Vagina (tissue), 2 donors: Measurements from ENCODE around the gene CTPS2.

Experiments
- CTCF ChIP-seq, 3 experiments: fragments of 450-650 bp in 2 of 3; fragments of 200-600 bp in 1 of 3; sonication (generic) in 1 of 3; IDR thresholded peaks; one replicate each; pipeline ENCODE4 v1.5.1; 2017 to 2019; ENCODE audit warnings: antibody characterized with exemption in 3 of 3, mild to moderate bottlenecking in 2 of 3, moderate library complexity in 2 of 3
- POLR2A ChIP-seq, 2 donors: fragments of 450-650 bp; IDR thresholded peaks; one replicate each; pipeline ENCODE4 v1.6.1; 2017; ENCODE audit warnings: antibody characterized with exemption in 2 of 2, mild to moderate bottlenecking in 2 of 2, moderate library complexity in 2 of 2

GRCh38 chrX:16640823-16641222 is 71.6 kb downstream of the CTPS2 start:
- TF ChIP-seq POLR2A (IDR thresholded peaks at IDR 0.05) (no peak), CTCF (IDR thresholded peaks at IDR 0.05) (no peak)
